ENCODE data around the gene POLR2L.

The POLR2L gene

GRCh38 chr11:847876-848275 is 5.5 kb upstream of the POLR2L start:
- TF ChIP-seq REST (IDR thresholded peaks at IDR 0.05; ENCODE audit: insufficient read depth in 1 of 2, low read depth in 2 of 2, low read length in 2 of 2) (no peak), SIN3A (IDR thresholded peaks at IDR 0.05; ENCODE audit: borderline replicate concordance, insufficient read depth, low read length) (no peak), FOXP2 (optimal IDR thresholded peaks at IDR 0.05; ENCODE audit: borderline replicate concordance, extremely low read depth, extremely low read length, insufficient read depth) (no peak), POLR2AphosphoS5 (IDR thresholded peaks at IDR 0.05; ENCODE audit: low read depth, low read length) (no peak), TAF1 (IDR thresholded peaks at IDR 0.05; ENCODE audit: borderline replicate concordance, insufficient read depth, low read length) (no peak)

GRCh38 chr11:846496-847098 is 4.3 kb upstream of the POLR2L start:
- TF ChIP-seq FOXP2 (optimal IDR thresholded peaks at IDR 0.05; ENCODE audit: borderline replicate concordance, extremely low read depth, extremely low read length, insufficient read depth): no peak
- no peak for TF ChIP-seq TAF1 (IDR thresholded peaks at IDR 0.05; ENCODE audit: borderline replicate concordance, insufficient read depth, low read length)
- no peak for TF ChIP-seq REST (IDR thresholded peaks at IDR 0.05; ENCODE audit: insufficient read depth in 1 of 2, low read depth in 2 of 2, low read length in 2 of 2)
- no peak for TF ChIP-seq POLR2AphosphoS5 (IDR thresholded peaks at IDR 0.05; ENCODE audit: low read depth, low read length)
- no peak for TF ChIP-seq SIN3A (IDR thresholded peaks at IDR 0.05; ENCODE audit: borderline replicate concordance, insufficient read depth, low read length)

DNA sequence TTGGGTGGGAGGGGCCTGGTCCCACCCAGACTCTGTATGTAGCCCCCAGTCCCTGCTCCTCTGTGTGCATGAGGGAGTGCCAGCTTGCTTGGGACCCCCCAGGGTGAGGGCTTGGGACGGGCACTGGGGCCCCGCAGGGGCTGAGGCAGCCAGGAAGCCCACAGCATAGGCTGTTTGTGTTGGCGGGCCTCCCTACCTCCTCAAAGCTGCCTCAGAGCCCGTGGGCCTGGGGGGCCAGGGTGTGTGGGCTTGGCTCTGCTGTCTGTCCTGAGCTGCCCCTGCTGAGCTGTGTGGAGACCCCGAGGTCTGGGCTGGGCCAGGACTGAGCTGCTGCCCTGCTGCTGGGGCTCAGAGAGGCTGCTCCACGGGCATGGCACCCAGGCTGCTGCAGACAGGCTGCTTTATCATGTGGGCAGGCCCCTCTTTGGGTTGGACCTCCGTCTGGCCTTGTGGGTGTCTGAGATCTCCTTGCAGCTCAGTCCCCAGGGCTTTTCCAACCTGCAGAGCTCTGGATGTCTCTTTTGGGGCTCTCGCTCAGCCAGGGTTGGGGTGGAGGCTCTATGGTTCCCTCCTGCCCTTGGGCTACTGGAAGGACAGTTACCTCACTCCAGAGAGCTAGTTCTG is 3.7 kb upstream of the POLR2L start:
- TF ChIP-seq FOXP2 (optimal IDR thresholded peaks at IDR 0.05; ENCODE audit: borderline replicate concordance, extremely low read depth, extremely low read length, insufficient read depth): no peak
- TF ChIP-seq POLR2AphosphoS5 (IDR thresholded peaks at IDR 0.05; ENCODE audit: low read depth, low read length): no peak
- TF ChIP-seq SIN3A (IDR thresholded peaks at IDR 0.05; ENCODE audit: borderline replicate concordance, insufficient read depth, low read length): no peak
- TF ChIP-seq TAF1 (IDR thresholded peaks at IDR 0.05; ENCODE audit: borderline replicate concordance, insufficient read depth, low read length): no peak
- TF ChIP-seq REST (IDR thresholded peaks at IDR 0.05; ENCODE audit: insufficient read depth in 1 of 2, low read depth in 2 of 2, low read length in 2 of 2): no peak

GRCh38 chr11:844693-845644 is 2.6 kb upstream of the POLR2L start:
- TF ChIP-seq SIN3A (IDR thresholded peaks at IDR 0.05; ENCODE audit: borderline replicate concordance, insufficient read depth, low read length) (no peak), TAF1 (IDR thresholded peaks at IDR 0.05; ENCODE audit: borderline replicate concordance, insufficient read depth, low read length) (no peak), REST (IDR thresholded peaks at IDR 0.05; ENCODE audit: insufficient read depth in 1 of 2, low read depth in 2 of 2, low read length in 2 of 2) (no peak)
